Effector CD4-positive, alpha-beta T cell (primary cell): ENCODE data around the gene PHLDB1.
"Not testable (repeated sequence)": the region's sequence is repeated elsewhere in the genome, so short reads cannot be mapped to it uniquely, and the experiment has no call there.

Source experiments
- DNase-seq: peaks from one replicate; pipeline ENCODE4 v3.0.0-alpha.2; 2020

Gene PHLDB1

DNA sequence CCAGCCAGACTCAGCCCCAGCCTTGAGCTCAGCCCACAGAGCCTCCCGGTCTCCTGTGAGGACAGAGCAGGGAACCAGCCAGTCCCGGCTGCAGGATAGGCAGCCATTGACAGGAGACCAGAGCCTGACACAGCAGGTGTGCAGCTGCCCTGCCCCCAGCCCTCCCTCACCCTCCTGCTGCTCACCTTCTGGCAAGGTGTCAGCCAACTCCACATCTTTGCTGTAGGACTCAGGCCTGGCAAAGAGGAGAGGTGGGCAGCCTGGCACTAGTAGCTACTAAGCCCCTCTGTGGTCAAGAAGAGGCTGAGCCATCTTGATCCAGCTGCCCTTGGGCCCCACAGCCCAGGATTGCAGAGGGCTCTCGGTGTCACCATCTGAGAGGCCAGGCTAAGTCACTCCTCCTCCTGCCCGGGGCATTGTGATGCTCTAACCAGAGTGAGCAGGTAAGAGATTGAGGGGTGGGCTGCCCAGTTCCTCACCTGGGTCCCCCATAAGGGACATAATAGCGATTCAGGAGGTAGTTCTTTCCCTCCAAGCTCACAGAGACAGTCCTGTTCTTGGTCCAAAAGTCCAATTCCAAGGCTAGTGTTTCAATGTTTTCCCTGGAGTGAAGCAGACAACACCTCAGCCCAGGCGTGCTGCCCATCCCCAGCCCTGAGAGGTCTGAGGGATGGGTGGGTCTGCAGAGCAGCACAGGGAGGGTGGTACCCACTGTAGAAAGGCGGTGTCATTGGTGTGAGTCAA, 53.4 kb downstream of the PHLDB1 start:
- DNase-seq: no peak

GRCh38 chr11:118661425-118662301, 54.2 kb downstream of the PHLDB1 start:
- DNase-seq: no peak

- no peak for DNase-seq
Measured at GRCh38 chr11:118662401-118663271, 55.2 kb downstream of the PHLDB1 start.

GRCh38 chr11:118663381-118663780, 56.0 kb downstream of the PHLDB1 start:
- no peak for DNase-seq

DNA sequence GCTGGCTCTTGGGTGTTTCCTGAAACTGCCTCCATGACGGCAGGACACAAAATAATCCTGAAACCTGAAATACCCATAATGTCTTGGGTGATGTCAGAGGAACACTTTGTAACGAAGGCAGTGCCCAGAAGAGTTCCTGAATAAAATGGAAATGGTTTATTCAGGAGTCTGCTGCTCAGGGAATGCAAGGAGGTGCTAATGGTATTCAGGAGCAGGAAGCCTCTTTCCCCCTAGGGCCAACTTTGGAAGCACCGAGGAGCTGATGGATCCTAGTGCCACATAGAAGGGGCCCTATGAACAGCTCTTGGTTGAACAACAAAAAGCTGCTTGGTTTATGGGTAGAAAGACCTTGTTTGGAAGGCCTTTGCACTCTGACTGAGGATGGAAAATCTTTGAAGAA, 56.5 kb downstream of the PHLDB1 start:
- no peak for DNase-seq

DNA sequence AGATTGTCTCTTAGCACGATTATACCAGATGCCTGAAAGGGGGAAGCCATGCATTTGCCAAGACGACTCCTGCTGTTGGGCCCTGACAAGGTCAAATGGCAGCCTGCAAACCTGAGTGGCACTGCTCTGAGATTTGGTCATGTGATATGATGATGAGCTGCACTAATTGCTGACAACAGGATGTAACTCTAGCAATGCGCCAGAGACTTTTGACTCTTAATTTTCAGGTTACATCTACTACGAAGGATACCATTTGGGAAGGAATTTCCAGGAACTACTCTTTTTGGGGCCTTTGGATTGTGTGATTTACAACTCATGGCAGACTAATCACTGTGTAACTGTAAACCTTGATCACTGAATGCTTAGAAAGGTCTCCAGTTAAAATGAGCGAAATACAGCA, 59.0 kb downstream of the PHLDB1 start:
- DNase-seq: no peak

DNA sequence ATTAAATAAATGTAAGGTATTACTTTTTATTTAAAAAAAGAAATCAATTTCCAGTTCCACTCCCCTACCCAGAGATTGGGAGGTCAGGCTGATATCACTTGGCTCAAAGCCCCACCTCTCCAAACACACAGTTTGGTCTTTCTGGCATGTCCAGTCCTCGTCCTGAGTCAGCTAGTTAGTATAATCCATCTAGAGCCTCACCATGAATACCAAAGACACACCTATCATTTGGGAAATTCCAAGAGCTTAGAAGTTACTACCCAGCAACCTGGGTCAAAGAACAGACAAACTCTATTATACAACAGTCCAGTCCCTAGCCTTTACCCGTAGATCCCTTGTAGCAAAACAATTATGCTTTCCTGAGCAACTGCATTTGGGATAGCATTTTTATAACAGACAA, 62.6 kb downstream of the PHLDB1 start:
- DNase-seq: no peak

- no peak for DNase-seq
Measured at GRCh38 chr11:118671254-118671653, 63.8 kb downstream of the PHLDB1 start.

- DNase-seq: no peak
Measured at GRCh38 chr11:118672846-118673245, 65.4 kb downstream of the PHLDB1 start.

DNA sequence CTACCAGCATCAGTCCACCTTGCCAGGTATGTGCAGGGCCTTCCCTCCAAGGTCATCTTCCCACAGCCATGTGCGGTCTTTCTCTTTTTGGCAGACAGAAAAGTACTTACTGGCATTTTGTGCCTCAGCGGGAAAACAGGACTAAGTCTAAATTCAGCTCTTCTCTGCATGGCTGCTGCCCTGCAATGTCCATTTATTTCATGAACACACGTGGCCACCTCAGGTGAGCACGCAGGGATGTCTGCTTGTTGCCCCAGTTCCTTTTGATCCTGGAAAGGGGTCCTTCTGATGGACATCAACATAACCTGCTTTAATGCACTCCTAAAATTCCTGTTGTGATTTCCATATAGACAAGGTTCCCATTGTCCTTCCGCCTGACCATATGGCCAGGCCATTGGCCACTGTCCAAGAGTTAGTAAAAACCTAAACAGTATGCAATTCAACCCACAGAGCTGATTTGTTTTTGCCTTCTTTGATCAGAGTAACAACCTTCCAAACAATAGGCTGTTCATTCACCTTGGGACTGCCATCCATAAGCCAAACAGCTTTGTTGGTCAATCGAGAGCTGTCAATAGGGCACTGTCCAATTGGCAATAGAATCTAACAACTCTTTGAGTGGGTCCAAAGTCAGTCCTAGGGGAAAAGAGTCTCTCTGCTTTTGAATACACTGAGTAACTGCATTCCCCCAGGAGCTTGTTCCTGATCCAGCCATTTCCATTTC, 66.1 kb downstream of the PHLDB1 start:
- DNase-seq: no peak

GRCh38 chr11:118674082-118674435, 66.6 kb downstream of the PHLDB1 start:
- no peak for DNase-seq

GRCh38 chr11:118677977-118678376, 70.6 kb downstream of the PHLDB1 start:
- DNase-seq: no peak

GRCh38 chr11:118678908-118679307, 71.5 kb downstream of the PHLDB1 start:
- not testable (repeated sequence) for DNase-seq

GRCh38 chr11:118679483-118679882, 72.1 kb downstream of the PHLDB1 start, which contains the start of gene TREH:
TREH (minus strand) TSS chr11:118679650; CDS start chr11:118679627, 23 bp downstream.
- DNase-seq: no peak

DNA sequence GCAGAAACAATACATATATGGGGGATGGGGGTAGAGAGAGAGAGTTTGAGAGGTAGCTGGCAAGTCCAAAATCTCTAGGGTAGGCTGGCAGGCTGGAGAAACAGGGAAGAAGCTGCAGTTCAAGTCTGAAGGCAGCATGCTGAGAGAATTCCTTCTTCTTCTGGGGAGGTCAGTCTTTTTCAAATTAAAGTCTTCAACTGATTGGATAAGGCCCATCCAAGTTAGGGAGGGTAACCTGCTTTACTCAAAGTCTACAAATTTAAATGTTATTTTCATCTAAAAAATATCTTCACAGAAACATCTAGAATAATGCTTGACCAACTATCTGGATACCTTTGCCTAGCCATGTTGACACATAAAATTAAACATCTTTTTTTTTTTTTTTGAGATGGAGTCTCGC, 75.0 kb downstream of the PHLDB1 start:
- DNase-seq: no peak

DNA sequence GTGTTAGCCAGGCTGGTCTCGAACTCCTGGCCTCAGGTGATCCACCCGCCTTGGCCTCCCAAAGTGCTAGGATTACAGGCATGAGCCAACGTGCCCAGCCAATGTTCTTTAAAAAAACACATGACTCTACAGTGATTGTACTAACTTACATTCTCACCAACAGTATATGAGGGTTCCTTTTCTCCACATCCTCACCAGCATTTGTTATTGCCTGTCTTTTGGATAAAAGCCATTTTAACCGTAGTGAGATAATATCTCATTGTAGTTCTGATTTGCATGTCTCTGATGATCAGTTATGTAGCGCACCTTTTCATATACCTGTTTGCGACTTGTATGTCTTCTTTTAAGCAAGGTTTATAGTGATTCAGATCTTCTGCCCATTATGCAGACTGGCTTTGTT, 75.5 kb downstream of the PHLDB1 start:
- not testable (repeated sequence) for DNase-seq

GRCh38 chr11:118684187-118684586, 76.8 kb downstream of the PHLDB1 start:
- no peak for DNase-seq

DNA sequence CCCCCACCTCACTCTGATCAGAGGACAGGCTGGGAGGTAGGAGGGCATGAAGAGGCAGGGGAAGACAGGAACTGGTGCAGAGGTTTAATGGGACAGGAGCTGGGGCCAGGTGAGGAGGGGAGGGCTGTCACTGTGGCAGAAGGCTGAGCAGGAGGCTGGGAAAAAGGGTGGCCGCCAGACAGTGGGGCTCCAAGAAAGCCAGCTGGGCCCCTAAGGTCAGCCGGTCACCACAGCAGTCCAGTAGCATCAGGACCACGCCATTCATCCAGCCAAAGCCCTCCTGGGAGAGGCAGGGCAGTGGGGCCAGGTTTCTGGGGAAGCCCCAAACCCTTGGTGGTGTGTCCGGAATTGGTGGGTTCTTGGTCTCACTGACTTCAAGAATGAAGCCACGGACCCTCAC, 80.5 kb downstream of the PHLDB1 start:
- no peak for DNase-seq

DNA sequence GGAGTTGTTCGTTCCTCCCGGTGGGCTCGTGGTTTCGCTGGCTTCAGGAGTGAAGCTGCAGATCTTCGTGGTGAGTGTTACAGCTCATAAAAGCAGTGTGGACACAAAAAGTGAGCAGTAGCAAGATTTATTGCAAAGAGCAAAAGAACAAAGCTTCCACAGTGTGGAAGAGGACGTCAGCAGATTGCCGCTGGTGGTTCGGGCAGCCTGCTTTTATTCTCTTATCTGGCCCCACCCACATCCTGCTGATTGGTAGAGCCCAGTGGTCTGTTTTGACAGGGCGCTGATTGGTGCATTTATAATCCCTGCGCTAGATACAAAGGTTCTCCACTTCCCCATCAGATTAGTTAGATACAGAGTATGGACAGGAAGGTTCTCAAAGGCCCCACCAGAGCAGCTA, 80.9 kb downstream of the PHLDB1 start:
- DNase-seq: not testable (repeated sequence)

DNA sequence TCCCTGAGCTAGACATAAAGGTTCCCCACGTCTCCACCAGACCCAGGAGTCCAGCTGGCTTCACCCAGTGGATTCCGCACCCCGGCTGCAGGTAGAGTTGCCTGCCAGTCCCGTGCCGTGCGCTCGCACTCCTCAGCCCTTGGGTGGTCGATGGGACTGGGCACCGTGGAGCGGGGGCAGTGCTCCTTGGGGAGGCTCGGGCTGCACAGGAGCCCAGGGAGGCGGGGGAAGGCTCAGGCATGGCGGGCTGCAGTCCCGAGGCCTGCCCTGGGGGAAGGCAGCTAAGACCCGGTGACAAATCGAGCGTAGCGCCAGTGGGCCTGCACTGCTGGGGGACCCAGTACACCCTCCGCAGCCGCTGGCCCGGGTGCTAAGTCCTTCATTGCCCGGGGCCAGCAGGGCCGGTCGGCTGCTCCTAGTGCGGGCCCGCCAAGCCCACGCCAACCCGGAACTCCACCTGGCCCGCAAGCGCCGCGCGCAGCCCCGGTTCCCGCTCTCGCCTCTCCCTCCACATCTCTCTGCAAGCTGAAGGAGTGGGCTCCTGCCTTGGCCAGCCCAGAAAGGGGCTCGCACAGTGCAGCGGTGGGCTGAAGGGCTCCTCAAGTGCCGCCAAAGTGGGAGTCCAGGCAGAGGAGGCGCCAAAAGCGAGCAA, 81.6 kb downstream of the PHLDB1 start:
- no peak for DNase-seq

DNA sequence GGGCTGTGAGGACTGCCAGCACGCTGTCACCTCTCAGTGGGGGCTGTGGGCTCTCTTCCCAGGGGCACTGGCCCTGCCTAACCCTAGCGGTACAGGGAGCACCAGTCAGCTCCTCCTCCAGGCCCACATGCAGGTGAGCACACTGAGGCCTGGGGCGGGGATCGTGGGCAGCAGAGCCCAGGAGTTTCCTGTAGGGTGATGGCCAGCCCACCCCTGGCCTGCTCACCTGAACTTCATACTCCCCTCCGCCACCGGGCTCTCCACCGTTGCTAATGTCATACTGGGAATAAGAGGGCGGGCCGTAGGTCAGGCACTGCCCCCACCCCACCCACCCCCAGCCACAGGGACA, 82.1 kb downstream of the PHLDB1 start:
- DNase-seq: no peak
